ENCODE results near the gene TGM2.
A peak's percentile ranks its signal among the peaks of the same experiment; 100 is the strongest.

The TGM2 gene

DNA sequence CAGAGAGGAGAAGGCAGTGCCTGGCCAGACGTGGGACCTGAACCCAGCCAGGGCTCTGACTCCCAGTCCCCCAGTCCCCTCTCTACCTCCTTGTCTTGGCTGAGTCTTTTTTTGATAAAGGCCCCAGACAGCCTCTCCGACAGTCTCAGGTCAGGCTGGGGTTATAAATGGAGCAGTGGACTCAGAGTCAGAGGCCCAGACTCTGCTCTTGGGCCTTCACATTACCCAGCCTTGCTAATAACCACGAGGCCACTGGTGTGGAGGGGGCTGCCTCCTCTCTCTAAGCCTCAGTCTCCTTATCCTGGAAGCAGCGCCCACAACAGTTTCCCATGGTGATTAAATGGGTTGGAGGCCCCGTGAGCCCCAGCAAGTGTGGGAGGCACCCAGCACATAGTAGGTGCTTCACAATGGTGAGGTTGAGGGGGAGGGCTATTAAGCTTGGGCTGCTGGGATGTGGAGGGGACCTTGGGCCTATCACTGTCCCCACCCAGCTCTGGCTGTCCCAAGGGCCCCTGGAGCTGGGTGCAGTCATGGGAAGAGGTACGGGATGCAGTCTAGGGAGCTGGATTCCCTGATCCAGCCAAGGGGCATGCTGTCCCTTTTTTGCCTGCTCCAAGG lies 35.7 kb downstream of the TGM2 start:
- DNase-seq = no peak

GRCh38 chr20:38128691-38129090 lies 36.4 kb downstream of the TGM2 start:
- DNase-seq = no peak

DNA sequence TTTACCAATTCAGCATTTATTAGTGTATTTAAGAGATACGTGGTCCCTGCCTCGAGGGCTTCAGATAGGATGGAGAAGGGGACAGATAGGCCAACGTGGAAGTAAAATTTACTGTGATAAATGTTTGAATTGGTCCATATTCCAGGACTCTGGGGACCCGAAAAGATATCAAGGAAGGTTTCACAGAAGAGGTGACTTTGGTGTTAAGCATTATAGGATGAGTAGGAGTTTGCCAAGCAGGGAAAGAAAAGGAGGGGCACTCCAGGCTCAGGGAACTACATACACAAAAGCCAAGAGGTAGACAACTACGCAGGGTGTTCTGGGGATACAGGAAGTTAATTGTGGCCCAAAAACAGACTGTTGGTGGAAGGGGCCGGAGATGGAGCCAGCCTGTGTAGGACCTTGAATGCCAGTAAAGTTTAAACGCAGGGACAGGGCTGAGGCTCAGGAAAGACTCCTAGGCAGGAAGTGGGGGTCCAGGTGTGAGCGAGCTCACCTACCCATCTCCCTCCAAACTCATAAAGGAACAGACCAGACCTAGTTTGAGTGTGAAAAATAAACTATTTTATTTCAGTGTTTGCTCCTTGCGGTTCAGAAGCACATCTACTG lies 37.0 kb downstream of the TGM2 start:
- no peak for DNase-seq

- no peak for DNase-seq
Measured at GRCh38 chr20:38126932-38127621, 38.0 kb downstream of the TGM2 start.

DNA sequence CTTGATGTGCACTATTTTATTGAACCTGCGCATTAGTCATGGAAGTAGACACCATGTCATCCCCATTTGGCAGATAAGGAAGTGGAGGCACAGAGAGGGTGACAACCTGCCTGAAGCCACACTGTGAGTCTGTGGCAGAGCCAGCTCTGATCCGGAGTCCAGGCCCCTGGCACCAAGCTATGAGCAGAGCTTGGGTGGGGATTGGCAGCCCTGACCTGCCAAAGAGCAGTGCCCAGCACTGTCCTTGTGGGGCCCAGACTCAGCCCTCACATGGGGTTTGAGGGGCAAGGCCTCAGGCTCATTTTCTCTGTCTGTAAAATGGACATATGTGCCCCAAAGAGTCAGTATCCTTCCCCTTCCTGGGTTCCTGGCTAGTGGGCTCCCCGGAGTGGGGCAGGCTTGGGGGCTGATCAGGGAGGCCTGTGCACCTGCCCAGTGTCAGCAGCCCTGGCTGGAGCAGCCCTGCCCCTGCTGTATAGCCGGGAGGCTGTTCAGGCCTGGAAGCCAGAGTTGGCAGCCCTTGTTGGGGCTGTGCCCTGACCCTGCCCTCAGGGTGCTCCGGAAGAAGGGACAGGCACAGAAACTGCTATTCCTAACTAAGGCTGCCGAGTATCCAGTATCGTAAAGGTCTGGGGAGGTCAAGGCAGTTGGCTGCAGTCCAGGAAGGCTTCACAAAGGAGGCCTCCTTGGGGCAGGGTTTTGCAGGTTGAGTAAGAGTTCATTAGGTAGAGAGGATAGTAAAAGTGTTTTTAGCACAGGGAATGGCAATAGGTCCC lies 38.7 kb downstream of the TGM2 start:
- peak; percentile 10 for DNase-seq

DNA sequence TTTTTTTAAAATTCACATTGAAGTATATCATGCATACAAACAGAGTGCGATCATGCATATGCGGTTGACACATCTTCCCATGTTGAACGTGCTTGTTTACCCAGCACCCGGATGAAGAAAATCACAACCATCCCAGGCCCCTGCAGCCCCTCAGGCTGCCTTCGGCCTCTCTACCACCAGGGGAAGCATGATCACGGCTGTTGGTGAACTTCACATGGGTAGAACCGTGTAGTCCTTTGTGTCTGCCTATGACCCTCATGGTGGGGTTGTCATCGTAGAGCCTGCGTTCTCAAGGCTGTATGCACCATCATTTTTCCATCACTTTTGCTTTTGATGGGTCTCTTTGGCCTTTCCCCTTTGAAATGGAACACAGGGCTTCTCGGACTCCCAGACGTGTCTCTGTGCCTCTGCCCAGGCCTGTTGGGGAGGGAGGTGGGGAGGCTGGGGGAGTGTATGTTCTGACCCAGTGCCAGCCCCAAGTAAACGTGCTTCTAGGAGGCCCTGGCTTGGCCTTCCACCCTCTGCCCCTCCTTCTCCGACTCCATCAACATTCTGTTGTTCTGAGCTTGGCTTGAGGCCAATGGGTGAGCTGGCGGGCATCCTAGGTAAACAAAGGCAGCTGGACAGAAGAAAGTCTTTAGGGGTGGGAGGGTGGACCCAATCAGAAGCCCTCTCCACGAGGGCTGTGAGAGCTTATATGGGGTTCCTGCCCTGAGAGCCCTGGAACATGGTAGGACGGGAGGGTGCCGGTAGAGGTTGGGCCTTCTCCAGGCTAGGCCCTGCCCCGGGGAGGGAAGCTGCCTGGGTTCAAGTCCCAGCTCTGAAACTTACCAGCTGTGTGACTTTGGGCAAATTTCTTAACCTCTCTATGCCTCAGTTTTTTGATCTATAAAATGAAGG lies 39.7 kb downstream of the TGM2 start:
- no peak for DNase-seq

DNA sequence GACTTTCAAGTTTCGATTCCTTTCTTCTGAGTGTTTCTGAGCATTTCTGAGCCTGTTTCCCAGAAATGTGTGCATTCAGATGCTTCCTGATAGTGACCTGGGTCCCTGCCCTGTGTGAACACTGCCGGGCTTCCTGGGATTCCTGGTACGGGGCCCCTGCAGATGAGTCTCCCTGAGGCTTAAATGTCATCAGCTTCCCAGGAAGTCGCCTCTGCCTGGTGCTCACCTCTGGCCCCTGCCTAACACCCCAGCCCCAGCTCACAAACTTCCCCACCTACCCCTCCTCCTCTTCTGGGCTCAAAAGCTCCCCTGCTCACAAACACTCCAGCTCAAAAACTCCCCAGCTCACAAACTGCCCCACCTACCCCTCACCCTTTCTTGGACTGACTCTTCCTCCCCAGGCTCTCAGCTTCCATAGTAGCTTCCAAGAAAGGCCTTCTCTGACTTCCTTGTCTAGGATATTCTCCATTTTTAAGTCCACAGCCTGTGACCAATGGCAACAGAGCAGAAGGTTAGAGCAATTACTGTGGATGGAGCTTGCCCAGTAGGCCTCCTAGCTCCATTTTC lies 42.0 kb downstream of the TGM2 start:
- DNase-seq = no peak

- DNase-seq = no peak
Measured at GRCh38 chr20:38121741-38122140, 43.3 kb downstream of the TGM2 start.

GRCh38 chr20:38120625-38120988 lies 44.5 kb downstream of the TGM2 start:
- no peak for DNase-seq

- DNase-seq = no peak
Measured at GRCh38 chr20:38119446-38119845, 45.6 kb downstream of the TGM2 start.

- no peak for DNase-seq
Measured at GRCh38 chr20:38117635-38118034, 47.4 kb downstream of the TGM2 start.

GRCh38 chr20:38117205-38117604 lies 47.9 kb downstream of the TGM2 start:
- DNase-seq = no peak

GRCh38 chr20:38116409-38117165 lies 48.5 kb downstream of the TGM2 start:
- no peak for DNase-seq

- no peak for DNase-seq
Measured at GRCh38 chr20:38115896-38116295, 49.2 kb downstream of the TGM2 start.

DNA sequence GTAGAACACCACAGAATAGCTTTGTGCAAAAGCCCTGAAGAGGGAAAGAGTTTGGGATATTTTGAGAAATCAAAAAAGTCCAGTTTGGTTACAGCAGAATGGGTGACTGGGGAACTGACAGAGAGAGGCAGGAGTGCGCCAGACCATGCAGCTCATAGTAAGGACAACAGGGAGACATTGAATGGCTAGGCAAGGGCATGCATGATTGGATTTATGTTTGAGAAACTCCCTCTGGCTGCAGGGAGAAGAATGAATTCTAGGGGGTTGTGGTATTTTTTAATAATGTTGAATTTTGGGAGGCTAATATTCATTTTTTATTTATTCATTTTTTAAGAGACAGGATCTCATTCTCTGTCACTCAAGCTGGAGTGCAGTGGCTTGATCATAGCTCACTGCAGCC lies 49.9 kb downstream of the TGM2 start:
- no peak for DNase-seq

- DNase-seq = no peak
Measured at GRCh38 chr20:38114353-38114791, 50.7 kb downstream of the TGM2 start.

- no peak for DNase-seq
Measured at GRCh38 chr20:38113401-38114325, 51.4 kb downstream of the TGM2 start.

- no peak for DNase-seq
Measured at GRCh38 chr20:38112930-38113294, 52.2 kb downstream of the TGM2 start.

- DNase-seq = no peak
Measured at GRCh38 chr20:38112261-38112929, 52.7 kb downstream of the TGM2 start.
